Measurements from ENCODE around the gene SMTNL2.

GRCh38 chr17:4626734-4627256, 42.5 kb downstream of the SMTNL2 start:
- no peak for TF ChIP-seq EZH2 (IDR thresholded peaks at IDR 0.05; ENCODE audit: borderline replicate concordance)
- TF ChIP-seq CTCF (IDR thresholded peaks at IDR 0.05; ENCODE audit: poor library complexity): no peak
